GM20431 (cell line): ENCODE data around the gene LHX1.

Experiments
- in situ Hi-C: fragments of 300-500 bp; cut with MseI, MboI; formaldehyde crosslinking; loops from one replicate; pipeline ENCODE4 v1.15.0; 2020; ENCODE audit warnings: low sequenced_read_pairs; ENCODE audit not compliant: unreplicated experiment

LHX1 gene

DNA sequence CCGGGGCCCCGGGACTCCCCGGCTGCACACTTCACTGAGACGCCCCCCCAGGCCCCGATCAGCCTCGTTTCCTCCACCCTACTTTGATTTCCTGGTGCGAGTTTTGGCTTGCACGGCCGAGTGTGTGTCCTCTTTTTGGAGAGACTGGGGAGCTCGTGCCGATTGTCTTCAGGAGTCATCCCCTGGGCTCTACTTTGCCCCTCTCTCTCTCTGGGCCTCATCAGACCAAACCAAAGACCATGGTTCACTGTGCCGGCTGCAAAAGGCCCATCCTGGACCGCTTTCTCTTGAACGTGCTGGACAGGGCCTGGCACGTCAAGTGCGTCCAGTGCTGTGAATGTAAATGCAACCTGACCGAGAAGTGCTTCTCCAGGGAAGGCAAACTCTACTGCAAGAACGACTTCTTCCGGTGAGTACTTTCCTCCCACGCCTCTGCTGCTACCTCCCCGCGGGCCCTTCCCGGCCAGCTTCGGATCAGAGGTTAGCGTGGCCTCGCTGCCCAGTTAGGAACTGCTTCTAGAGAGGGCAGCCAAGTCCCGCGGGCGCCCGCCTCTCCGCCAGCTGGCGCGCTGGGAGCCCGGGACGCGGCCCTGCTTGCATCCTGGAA lies 787 bp downstream of the LHX1 start:
- in situ Hi-C loops, result no loop called here

DNA sequence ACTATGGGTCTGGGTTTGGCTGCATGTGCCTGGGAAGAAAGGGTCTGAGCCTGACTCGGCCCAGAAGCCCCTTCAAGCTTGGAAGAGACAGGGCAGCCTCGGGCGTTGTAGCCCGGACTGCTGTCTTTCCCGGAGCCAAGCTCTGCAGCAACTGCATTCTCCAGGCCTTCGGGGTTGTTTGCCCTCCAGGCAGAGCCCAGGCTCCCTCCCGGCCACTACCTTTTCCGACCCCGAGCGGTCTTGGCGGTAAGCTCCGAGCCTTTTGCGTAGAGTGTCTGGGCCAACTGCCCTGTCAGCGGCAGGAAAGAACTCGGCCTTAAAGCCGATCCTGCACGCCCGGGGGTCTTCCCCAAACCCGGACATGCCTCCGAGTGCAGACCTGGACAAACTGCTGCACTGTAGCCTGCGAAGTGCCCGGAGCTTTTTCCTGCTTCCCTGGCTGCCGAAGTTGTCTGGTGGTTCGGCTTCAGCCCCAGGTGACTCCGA lies 1.3 kb downstream of the LHX1 start:
- in situ Hi-C loops, result no loop called here

DNA sequence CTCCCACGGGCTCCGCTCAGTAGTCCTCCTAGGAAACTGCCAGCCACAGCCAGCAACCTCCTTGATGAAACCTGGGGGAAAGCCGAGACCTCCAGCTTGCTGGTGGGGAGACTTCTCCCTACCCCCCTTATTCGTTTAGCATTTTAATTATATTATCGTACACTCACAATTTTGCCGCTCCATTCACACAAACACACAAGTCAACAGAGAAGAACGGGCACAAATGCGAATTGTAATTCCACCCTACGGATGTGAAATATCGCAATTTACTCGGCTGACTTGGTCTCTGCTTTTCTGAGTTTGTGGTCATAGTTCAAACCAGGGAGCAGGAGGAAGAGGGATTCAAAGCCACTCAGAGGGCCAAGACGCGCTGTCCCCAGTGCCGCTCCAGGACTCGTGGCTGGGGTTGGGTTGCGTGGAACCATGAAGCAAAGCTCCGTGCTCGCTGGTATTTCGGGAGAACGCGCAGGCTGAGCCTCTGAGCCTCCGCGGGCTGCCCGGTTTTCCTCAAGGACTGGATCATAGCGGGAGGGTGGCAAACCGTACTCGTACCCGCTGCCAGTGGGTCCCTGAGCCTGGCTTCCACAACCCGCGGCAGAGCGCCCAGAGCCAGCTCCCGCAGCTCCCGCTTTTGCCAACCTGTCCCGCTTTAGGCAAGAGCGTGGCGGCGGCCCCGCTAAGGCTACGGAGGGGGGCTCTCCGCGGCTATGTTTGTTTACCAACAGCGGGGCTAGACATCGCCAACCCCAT lies 2.0 kb downstream of the LHX1 start:
- in situ Hi-C loops, result no loop called here

DNA sequence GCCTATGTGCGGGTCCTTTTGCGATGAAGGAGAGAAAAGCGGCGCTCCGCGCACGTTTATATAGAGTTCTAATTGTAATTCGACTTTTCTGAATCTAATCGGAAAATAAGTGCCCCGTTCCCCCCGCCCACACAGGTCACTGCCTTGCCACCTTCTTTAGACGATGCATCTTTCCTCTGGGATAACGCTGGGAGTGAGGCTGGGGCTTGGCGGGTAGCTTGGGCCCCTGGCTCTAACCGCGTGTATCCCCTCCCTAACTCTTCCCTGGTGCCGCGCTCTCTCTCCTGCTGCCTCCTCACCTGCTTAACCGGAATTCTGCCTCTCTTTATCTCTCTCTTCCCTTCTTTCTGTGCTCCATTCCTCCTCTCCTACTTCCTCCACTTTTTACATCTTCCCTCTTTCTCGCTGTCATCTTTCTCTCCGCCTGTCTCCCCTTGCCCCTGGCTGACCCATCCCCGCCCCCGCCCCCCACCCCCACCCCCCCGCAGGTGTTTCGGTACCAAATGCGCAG lies 2.6 kb downstream of the LHX1 start:
- in situ Hi-C loops, result no loop called here

DNA sequence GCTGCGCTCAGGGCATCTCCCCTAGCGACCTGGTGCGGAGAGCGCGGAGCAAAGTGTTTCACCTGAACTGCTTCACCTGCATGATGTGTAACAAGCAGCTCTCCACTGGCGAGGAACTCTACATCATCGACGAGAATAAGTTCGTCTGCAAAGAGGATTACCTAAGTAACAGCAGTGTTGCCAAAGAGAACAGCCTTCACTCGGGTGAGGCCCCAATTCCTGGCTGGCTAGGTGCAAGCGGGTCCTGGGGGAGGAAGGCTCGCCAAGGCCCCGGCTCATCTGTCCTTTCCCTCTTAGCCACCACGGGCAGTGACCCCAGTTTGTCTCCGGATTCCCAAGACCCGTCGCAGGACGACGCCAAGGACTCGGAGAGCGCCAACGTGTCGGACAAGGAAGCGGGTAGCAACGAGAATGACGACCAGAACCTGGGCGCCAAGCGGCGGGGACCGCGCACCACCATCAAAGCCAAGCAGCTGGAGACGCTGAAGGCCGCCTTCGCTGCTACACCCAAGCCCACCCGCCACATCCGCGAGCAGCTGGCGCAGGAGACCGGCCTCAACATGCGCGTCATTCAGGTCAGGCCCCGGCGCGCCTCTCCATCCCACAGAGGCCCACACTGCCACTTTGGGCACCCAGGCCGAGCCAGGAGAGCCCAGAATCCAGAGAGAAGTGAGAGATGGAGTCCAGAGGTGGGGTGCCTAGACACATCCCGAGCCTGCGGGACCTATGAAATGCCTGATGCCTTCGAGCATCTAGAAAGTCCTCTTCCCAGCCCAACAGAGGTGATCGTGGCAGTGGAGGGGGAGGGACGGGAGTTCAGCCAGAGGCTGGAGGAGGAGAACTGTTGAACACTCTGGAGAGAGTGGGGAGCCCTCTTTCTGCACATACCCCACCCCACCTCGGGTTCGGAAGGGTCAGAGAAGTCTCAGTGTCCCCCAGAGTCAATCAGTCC lies 3.3 kb downstream of the LHX1 start:
- in situ Hi-C loops, result no loop called here

DNA sequence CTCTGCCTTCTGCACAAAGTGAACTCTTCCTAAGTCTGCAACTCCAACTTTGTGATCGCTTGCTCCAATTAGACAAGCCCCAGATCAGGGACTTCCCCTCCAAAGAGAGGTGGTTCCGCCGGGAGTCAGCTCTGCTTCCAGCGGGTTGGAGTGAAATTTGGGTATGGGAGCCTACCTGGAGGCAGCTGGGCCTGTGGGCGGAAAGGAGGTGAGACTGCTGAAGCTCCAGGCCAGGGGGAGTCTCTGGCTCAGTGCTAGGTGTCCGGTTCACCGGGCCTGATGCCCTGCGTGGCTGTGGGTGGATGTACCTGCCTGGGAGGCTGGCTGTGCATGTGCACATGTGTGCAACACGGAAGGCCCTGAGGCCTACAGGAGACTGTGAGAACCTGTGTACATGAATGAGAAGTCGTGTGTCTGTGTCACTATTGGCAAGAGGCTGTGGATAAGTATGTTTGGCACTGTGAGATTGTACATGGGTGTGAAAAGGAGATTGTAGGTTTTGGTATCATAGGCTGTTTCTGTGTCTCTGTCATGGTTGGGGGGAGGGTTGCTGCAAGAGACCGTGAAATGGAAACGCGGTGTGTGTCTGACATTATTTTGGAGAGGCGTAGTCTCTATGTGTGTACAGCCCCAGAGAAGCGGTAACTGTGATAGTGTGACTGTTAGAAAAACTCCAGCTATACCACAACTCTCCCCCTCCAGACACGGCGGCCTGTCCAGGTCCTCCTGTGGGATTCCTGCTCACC lies 4.2 kb downstream of the LHX1 start:
- in situ Hi-C loops, result no loop called here

DNA sequence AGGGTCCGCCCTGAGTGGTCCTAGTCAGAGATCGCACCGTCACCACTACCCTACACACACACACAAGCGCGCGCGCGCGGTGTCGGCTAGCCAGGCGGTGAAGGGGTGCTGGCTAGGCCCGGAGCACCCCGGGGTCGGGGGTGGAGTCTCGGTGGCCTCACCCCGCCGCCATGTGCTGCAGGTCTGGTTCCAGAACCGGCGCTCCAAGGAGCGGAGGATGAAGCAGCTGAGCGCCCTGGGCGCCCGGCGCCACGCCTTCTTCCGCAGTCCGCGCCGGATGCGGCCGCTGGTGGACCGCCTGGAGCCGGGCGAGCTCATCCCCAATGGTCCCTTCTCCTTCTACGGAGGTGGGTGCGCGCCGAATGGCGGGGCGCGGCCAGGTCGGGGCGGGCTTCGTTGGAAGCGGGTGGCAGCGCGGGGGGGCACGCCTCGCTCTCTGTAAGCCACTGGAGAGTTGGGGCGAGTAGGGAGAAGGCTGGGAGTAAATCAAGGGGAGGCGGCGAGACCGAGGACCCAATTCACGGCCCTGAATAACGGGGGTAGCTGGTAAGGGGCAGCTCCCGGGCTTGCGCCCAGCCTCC lies 4.8 kb downstream of the LHX1 start:
- in situ Hi-C loops, result no loop called here

DNA sequence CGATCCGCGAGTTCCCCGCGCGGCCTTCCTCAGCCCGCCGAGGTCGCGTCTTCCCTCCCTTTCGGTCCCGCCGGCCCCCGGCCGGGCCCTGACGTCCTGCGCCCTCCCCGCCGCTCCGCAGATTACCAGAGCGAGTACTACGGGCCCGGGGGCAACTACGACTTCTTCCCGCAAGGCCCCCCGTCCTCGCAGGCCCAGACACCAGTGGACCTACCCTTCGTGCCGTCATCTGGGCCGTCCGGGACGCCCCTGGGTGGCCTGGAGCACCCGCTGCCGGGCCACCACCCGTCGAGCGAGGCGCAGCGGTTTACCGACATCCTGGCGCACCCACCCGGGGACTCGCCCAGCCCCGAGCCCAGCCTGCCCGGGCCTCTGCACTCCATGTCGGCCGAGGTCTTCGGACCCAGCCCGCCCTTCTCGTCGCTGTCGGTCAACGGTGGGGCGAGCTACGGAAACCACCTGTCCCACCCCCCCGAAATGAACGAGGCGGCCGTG lies 5.4 kb downstream of the LHX1 start:
- in situ Hi-C loops, result no loop called here

DNA sequence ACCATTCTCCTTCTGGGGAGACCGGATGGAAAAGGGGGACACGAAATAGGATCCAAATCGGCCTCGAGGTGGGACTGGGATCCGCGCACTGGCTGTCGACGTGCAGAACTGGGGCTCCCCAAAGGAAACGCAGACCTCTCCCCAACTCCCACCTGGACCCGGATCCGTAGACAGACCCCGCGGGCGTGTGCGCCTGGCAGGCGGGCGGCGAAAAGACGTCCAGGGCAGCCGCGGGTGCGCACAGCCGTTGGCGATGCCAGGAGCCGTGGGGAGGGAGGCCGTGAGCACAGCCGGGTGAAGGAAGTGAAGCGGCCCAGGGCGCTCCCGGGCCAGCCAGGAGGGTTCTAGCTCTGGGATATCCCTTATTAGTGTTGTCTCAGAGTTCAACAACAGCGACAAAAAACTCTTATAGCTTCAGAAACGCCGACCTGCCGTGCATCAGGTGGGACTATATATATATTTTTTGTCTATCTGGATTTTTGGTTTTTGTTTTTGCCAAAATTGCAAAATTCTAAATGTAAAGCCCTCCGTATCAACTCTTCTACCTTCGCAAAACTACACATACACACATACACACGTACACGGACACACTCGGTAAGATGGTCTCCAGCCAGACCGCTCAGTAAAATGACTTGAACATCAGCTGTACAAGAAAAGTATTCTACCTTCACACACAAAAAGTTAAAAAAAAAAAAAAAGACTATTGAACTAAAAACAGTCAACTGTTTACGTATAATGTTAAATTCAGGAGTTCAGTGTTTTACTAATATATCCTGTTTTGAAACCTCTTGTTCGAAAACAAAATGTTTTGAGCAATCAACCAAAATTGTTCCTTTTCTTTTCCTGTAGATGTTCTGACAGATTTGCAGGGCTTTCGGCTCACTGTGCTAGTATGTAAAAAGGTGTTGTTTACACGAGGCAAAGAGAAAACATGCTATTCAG lies 6.2 kb downstream of the LHX1 start:
- in situ Hi-C loops, result no loop called here

DNA sequence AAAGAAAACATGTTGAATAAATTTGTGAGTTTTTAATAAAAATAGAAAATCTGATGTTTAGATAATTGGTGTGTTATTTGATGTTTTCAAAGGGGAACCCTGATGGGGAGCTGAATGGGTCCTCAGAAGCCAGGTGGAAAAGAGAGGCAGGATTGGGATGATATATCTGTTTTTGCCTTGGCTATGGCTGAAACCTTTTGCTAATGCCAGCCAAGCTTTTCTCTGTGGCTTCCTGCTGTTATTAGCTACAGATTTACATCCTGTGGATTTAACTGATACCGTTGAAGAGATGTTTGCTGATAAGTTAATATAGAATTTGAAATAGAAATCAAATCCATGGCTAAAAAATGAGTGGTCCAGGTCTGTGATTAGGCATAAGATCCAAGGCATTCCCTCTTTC lies 7.3 kb downstream of the LHX1 start:
- in situ Hi-C loops, result no loop called here

DNA sequence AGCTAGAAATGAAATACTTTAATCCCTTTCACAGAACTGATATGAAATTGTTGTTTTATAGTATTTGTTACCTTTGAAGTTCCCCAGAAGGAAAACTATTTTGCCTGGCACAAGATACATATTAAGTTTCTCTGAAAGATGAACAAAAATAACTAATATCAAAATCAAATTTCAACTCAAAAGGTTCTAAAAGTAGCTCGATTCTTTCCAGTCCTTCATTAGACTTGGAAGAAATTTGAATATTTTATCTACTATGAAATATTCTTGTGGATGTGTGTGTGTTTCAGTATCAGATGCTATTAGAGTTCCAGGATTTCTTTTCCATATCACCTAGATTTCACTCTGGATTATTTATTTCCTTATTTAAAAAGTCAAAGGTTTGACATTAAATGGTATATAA lies 7.9 kb downstream of the LHX1 start:
- in situ Hi-C loops, result no loop called here

DNA sequence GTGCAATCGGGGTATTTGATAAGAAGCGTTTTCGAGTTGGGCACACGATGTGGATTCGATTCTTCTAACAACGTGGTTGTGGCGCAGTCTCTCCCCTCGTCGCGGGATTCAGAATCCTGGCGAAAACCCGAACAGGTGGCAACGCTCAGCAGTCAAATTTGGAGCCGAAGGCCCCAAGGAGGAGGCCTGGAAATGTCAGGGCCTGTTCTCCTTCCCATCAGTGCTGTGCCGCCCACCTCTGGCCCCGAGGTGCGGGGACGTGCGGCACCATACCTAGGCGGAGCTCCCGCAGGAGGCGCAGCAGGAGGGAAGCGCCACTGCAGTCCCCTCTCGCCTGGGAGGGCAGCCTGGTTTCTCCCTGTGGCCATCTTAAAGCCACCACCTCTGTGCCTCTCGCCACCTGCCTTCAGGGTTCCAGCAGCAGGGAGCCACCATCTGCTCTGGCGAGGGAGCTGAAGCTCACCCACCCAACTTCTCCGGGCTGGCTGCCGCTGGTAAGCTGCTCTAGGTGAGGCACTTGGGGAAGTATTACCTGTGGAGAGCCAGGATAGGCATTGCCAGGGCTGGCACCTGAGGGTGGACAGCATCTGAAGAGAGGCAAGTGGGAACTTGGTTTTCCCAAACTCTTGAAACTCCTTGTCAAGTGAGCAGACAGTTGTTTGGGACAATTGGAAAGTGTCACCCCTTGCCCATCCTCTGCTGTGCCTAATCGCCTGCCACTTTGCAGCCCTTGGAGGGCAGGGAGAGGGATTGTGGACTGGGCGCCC lies 8.9 kb downstream of the LHX1 start:
- in situ Hi-C loops, result no loop called here

DNA sequence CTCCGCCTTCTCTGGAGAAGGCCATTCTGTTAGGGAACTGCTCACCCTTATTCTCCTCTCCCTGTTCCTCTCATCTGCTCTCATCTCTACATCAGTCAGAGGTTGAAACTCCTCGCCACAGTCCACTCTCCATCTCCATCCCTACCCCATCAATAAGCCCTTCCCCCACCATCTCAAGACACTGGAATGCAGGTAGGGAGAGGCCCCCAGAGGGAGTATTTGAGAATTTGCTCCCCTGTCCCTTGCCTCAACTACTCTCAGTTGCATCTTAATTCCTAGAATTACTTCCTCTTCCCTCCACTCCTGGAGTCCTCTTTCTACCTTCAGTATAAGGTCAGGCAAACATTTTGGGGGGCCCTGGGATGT lies 9.4 kb downstream of the LHX1 start:
- in situ Hi-C loops, result no loop called here

DNA sequence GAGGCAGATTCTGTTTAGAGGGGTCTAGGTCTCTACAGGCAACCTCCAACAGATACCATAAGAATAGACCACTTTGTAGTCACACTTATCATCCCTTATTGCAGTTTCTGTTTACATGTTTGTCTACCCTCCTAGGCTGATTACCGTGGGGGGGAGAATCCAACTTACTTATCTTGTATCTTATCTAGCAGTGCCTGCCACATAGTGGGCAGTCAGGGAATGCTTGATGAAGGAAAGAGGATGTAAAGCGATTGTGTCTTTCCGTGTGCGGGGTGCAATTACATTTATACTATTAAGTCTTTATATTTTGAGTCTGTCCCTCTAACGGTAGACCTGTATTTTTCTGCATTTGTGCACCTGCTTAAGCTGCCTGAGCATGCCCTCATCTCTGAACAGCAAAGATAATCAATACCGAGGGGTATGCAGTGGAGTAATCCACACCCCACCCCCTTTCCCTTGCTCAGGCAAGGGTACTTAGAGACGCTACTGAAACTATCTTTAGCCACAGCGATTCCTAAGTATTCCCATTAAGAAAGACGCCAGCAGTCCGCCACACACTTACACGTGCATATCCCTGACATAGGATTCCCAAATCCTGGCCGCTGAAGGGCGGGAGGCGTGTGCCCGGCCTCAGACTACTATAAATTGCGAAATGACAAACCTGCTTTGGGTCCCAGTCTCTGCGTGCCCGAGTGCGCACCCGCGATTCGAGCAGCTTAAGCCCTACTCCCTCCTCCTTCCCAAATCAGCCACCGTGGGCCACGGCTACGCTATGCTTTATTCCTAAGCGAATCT lies 10.8 kb downstream of the LHX1 start:
- in situ Hi-C loops, result no loop called here

DNA sequence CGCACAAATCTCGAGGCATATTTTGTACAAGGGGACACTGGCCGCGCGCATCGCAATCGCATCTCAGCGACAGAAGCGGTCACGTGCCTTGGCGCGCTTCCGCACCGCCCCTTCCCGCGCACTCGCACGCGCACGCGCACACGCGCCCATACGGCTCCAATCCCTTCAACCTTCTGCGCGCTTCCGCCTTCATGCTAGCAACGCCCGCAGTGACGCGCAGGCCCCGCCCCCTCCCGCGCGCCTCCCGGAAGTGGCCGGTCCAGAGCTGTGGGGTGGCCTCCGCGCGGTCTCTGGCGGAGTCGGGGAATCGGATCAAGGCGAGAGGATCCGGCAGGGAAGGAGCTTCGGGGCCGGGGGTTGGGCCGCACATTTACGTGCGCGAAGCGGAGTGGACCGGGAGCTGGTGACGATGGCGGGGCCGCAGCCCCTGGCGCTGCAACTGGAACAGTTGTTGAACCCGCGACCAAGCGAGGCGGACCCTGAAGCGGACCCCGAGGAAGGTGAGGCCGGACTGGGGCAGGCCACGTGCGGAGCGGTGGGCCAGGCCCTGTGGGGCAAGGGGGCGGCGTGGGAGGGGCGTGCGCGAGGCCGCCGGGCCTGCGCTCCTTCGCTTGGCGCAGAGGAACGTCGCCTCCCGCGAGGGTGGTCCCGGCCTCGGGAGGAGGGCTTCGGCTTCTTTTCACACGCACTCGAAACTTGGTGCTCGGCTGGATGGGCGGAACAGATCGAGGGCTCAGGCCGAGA lies 11.6 kb downstream of the LHX1 start, which contains the start of gene AATF:
TSS of gene AATF (plus strand) at position 238 of the 744 bp plus-strand sequence. CDS start at position 410, 172 bp downstream.
- in situ Hi-C loops, result no loop called here

DNA sequence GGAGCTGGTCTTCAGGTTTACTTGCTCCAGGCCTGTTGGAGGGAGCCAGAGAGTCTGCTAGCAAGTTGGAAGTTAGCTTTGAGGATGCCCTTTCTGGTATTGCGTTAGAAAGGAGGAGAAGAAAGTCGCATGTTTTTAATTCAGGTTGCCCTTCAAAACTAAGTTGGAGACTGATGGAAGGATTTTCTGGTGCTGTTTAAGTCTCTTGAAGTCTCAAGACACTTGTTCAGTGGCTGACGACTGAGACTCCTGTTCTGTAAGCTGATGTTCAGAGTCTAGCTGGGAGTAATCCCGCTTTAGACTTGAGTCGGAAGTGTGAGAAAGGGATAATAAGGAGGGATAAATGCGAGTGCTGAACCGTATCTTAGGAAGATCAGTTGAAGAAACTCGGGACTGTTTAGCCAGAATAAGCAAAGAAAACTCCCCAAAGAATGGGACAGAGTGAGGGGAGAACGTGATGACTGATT lies 12.2 kb downstream of the LHX1 start:
- in situ Hi-C loops, result no loop called here
